Measurements from ENCODE around the gene USP32. TPM values are rescaled to one million over a fixed set of nuclear protein-coding genes. Genes with fewer than 3 reads are reported as not detected.
"Not testable (repeated sequence)": the region's sequence is repeated elsewhere in the genome, so short reads cannot be mapped to it uniquely, and the experiment has no call there.

USP32 gene
- total RNA-seq, 1 donor from 2014 or later = 91.7 TPM

DNA sequence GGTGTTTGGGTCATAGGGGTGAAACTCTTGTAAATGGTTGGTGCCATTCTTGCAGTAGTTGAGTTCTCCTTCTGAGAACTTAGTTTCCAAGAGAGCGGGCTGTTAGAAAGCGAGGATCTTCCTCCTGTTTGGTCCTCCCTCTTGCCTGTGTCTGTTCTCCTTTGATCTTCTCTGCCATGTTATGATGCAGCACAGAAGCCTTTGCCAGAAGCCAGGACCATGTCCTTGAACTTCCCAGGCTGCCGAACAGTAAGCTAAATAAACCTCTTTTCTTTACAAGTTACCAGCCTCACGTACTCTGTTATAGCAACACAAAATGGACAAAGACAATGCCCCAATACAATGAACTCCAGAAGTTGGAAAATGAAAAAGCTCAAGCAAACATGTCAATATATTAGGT, 201.9 kb downstream of the USP32 start:
- FAIRE-seq; DNase-seq (ENCODE audit: low spot score in 2 of 2): not testable (repeated sequence)

GRCh38 chr17:60188759-60189158, 203.2 kb downstream of the USP32 start:
- no peak for DNase-seq (ENCODE audit: low spot score in 2 of 2)
- no peak for FAIRE-seq

- DNase-seq (ENCODE audit: low spot score in 2 of 2); FAIRE-seq: not testable (repeated sequence)
Measured at GRCh38 chr17:60186846-60187745, 204.8 kb downstream of the USP32 start.

- not testable (repeated sequence) for FAIRE-seq; DNase-seq (ENCODE audit: low spot score in 2 of 2)
Measured at GRCh38 chr17:60186372-60186771, 205.6 kb downstream of the USP32 start.

DNA sequence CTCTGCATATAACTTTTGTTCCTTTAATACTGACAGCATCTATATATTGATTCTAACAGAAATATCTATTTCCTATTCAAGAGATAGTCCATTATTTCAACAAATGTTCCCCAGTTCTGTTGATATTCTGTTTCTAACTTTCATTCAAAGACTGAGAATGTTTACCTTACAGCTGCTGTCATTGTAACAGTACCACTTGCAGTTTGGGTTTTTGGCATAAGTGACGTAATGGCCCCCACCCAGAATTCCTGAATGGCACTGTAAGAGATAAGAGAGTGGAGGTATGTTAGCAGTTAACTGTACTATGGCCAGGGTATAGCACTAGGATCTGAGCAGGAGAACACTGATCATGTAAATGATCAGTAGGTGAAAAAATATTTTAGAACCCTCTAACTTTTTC, 211.6 kb downstream of the USP32 start:
- not testable (repeated sequence) for DNase-seq (ENCODE audit: low spot score in 2 of 2); FAIRE-seq

DNA sequence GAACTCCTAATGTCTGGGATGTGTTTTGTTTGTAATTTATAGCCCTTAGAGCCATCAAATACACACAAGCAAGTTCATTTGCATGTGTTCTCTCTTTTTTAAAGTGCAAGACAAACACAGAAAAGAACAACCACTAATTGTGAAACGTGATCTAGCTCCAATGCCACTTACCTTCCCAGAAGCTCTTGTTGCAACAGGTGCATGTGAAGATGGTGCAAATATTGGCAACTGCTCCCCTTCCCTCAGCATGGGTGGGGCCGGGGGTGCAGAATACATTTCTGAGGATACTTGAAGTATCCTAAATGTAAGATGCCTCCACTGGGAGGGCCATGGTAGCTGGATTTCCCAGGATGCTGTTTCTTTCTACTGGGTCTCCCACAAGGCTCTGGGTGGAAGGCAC, 213.8 kb downstream of the USP32 start:
- FAIRE-seq; DNase-seq (ENCODE audit: low spot score in 2 of 2): not testable (repeated sequence)

DNA sequence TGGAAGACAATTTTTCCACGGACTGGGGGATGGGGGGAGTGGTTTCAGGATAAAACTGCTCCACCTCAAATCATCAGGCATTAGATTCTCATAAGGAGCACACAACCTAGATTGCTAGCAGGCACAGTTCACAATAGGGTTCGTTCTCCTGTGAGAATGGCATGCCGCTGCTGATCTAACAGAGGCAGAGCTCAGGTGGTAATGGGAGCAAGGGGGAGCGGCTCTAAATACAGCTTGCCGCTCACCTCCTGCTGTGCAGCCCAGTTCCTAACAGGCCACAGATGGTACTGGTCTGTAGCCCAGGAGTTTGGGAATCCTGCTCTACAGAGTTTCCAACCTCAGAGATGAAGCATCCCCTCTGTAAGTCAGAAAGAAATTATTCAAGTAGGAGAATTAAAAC, 215.2 kb downstream of the USP32 start:
- FAIRE-seq; DNase-seq (ENCODE audit: low spot score in 2 of 2): not testable (repeated sequence)

- not testable (repeated sequence) for DNase-seq (ENCODE audit: low spot score in 2 of 2); FAIRE-seq
Measured at GRCh38 chr17:60174767-60175166, 217.2 kb downstream of the USP32 start.

GRCh38 chr17:60174035-60174434, 217.9 kb downstream of the USP32 start:
- DNase-seq (ENCODE audit: low spot score in 2 of 2) (no peak), FAIRE-seq (no peak)

DNA sequence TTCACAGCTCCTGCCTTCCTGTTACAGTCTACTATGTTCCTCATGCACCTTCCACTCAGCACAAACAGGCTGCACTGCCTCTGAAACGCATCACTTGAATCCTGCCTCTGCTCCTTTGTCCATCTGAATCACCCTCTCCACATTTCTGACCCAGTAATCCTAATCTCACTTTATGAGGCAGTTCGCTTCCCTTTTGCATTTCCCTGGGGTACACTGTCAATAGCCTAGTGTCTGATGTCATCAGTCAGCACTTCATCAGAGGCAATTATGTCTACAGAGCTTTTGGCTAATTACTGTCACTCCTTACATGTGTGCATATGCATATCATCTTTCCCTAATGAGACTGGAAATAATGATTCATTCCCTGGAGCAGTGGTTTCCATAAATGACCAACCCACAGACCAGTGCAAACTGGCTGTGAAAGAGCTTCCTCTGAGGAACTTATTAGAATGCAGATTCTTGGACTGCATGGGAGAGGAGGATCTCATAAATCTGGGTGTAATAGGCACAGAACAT, 218.6 kb downstream of the USP32 start:
- DNase-seq (ENCODE audit: low spot score in 2 of 2) (no peak), FAIRE-seq (no peak)

DNA sequence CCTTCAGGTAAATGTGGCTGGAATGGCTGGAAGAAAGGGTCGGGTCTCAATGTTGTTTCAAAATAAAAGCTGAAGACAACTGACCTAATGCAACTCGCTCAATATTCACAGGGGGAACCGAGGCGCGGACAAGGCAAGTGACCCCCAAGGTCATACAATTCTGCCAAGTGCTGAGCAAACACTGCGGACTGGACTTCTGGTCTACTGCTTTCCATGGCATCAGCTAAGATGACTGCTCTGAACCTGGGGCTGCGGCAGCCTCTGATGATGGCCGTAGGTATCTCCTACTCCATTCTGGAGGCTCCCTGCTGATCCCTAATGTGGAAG, 220.2 kb downstream of the USP32 start:
- no peak for FAIRE-seq
- no peak for DNase-seq (ENCODE audit: low spot score in 2 of 2)

GRCh38 chr17:60170835-60171752, 220.8 kb downstream of the USP32 start:
- peak in 1 of 2 donors; percentile 19 for DNase-seq (ENCODE audit: low spot score in 2 of 2)
- FAIRE-seq = no peak

GRCh38 chr17:60169921-60170817, 221.8 kb downstream of the USP32 start:
- DNase-seq (ENCODE audit: low spot score in 2 of 2) = no peak
- no peak for FAIRE-seq

DNA sequence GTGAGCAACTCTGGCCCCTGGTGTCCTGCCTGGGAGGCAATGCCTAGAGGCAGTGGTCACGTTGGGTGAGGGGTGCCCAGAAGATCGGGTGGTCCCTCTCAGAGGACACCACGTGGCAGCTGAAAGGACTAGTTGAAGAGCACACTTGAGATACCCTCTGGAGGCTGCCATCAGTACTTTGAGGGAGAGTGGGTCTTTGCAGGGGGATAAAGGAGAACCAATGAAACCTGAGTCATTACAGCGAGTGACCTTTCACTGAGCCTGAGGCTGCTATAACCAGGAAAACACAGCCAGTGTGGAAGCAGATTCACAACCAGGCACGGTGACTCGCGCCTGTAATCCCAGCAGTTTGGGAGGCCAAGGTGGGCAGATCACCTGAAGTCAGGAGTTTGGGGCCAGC, 223.3 kb downstream of the USP32 start:
- no peak for FAIRE-seq
- DNase-seq (ENCODE audit: low spot score in 2 of 2) = no peak

GRCh38 chr17:60167065-60167741, 224.7 kb downstream of the USP32 start:
- no peak for FAIRE-seq

GRCh38 chr17:60165971-60166370, 226.0 kb downstream of the USP32 start:
- DNase-seq (ENCODE audit: low spot score in 2 of 2) = no peak
- no peak for FAIRE-seq

More at GRCh38 chr17:60167065-60167741, 224.7 kb downstream of the USP32 start:
- DNase-seq (ENCODE audit: low spot score in 2 of 2) = no peak

GRCh38 chr17:60165223-60165622, 226.7 kb downstream of the USP32 start:
- FAIRE-seq = no peak
- no peak for DNase-seq (ENCODE audit: low spot score in 2 of 2)

- DNase-seq (ENCODE audit: low spot score in 2 of 2) = no peak
Measured at GRCh38 chr17:60164697-60165096, 227.2 kb downstream of the USP32 start.

DNA sequence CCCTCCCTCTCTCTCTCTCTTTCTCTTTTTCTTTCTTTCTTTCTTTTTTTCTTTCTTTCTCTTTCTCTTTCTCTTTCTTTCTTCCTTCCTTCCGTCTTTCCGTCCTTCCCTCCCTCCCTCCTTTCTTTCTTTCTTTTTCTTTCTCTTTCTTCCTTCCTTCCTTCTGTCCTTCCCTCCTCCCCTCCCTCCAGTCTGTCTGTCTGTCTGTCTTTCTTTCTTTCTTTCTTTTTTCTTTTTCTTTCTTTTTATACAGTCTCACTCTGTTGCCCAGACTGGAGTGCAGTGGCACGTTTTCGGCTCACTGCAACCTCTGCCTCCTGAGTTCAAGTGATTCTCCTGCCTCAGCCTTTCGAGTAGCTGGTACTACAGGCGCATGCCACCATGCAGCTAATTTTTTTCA, 227.8 kb downstream of the USP32 start:
- FAIRE-seq (no peak), DNase-seq (ENCODE audit: low spot score in 2 of 2) (no peak)

More at GRCh38 chr17:60164697-60165096, 227.2 kb downstream of the USP32 start:
- FAIRE-seq = no peak
